Measurements from ENCODE around the gene CEP104.

DNA sequence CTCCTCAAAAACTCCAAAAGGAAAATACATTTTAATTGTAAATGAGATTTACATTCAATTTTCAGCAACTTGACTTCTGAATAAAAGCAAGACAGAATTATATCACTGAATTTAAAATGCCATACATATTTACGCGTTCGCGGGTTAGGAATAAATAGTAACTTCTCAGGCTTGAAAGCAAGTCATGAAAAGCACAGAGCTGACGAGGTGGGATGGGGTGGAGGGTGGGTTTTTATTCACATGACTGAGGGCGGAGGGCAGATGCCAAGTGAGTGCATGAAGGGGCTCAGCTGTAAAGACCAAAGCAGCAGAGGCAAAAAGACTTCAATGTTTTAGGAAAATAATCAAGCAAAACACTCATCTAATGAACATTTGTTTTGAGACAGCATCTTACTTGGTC is 5.7 kb downstream of the CEP104 start:
- TF ChIP-seq, protein P1, sequence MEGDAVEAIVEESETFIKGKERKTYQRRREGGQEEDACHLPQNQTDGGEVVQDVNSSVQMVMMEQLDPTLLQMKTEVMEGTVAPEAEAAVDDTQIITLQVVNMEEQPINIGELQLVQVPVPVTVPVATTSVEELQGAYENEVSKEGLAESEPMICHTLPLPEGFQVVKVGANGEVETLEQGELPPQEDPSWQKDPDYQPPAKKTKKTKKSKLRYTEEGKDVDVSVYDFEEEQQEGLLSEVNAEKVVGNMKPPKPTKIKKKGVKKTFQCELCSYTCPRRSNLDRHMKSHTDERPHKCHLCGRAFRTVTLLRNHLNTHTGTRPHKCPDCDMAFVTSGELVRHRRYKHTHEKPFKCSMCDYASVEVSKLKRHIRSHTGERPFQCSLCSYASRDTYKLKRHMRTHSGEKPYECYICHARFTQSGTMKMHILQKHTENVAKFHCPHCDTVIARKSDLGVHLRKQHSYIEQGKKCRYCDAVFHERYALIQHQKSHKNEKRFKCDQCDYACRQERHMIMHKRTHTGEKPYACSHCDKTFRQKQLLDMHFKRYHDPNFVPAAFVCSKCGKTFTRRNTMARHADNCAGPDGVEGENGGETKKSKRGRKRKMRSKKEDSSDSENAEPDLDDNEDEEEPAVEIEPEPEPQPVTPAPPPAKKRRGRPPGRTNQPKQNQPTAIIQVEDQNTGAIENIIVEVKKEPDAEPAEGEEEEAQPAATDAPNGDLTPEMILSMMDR (IDR thresholded peaks at IDR 0.05; ENCODE audit: insufficient read depth, low read length), result no peak
- TF ChIP-seq POLR2AphosphoS5 (IDR thresholded peaks at IDR 0.05; ENCODE audit: low read depth) (no peak), GABPA (IDR thresholded peaks at IDR 0.05; ENCODE audit: low read depth) (no peak), SPI1 (IDR thresholded peaks at IDR 0.05; ENCODE audit: borderline replicate concordance, low read depth) (no peak)
- TF ChIP-seq, protein P2, sequence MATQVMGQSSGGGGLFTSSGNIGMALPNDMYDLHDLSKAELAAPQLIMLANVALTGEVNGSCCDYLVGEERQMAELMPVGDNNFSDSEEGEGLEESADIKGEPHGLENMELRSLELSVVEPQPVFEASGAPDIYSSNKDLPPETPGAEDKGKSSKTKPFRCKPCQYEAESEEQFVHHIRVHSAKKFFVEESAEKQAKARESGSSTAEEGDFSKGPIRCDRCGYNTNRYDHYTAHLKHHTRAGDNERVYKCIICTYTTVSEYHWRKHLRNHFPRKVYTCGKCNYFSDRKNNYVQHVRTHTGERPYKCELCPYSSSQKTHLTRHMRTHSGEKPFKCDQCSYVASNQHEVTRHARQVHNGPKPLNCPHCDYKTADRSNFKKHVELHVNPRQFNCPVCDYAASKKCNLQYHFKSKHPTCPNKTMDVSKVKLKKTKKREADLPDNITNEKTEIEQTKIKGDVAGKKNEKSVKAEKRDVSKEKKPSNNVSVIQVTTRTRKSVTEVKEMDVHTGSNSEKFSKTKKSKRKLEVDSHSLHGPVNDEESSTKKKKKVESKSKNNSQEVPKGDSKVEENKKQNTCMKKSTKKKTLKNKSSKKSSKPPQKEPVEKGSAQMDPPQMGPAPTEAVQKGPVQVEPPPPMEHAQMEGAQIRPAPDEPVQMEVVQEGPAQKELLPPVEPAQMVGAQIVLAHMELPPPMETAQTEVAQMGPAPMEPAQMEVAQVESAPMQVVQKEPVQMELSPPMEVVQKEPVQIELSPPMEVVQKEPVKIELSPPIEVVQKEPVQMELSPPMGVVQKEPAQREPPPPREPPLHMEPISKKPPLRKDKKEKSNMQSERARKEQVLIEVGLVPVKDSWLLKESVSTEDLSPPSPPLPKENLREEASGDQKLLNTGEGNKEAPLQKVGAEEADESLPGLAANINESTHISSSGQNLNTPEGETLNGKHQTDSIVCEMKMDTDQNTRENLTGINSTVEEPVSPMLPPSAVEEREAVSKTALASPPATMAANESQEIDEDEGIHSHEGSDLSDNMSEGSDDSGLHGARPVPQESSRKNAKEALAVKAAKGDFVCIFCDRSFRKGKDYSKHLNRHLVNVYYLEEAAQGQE (IDR thresholded peaks at IDR 0.05; ENCODE audit: insufficient replicate concordance, low read depth), result no peak

All from HL-60 (cell line).